IMR-90 (cell line): ENCODE measurements around the gene LAMTOR4. TPM values are rescaled to one million over a fixed set of nuclear protein-coding genes. Genes with fewer than 3 reads are reported as not detected.

Experiments used
- ATAC-seq: fragments of 200-7000 bp; cut with Tn5 transposase; 2 replicates; pipeline ENCODE4 v1.9.1; 2020; ENCODE audit warnings: low read depth, mild to moderate bottlenecking, moderate library complexity
- BruUV-seq: library from RNA; stranded (reverse); fragments of 400-500 nt; replicated peaks from 2 replicates; lab custom pipeline; 2021; lab: Mats Ljungman, UMichigan
- CTCF ChIA-PET: fragments of 300-600 bp; formaldehyde crosslinking; extraction: SDS; loops from one replicate; lab custom pipeline; 2021; ENCODE audit warnings: antibody characterized with exemption; lab: Yijun Ruan, JAX
- POLR2A ChIA-PET: fragments of 300-600 bp; sonication (Branson Sonifier 250); formaldehyde crosslinking; loops from one replicate; lab custom pipeline; 2022; ENCODE audit warnings: antibody characterized with exemption; ENCODE audit not compliant: unreplicated experiment; lab: Charles Lee
- DNase-seq: peaks from one replicate; pipeline ENCODE4 v3.0.0; 2013
- H2AFZ ChIP-seq: replicated peaks from 2 replicates; pipeline ENCODE3; 2013; ENCODE audit warnings: low read length, mild to moderate bottlenecking; ENCODE audit not compliant: poor library complexity
- H2AK5ac ChIP-seq: 2 replicates; pipeline ENCODE4 v1.6.1; 2013; ENCODE audit warnings: low read depth, low read length, inconsistent platforms
- H2AK9ac ChIP-seq: replicated peaks from 2 replicates; pipeline ENCODE3; 2013; ENCODE audit warnings: mild to moderate bottlenecking, low read depth, low read length, moderate library complexity; ENCODE audit not compliant: poor library complexity
- H2BK120ac ChIP-seq: 2 replicates; pipeline ENCODE4 v1.6.1; 2013; ENCODE audit warnings: low read depth, low read length, inconsistent platforms
- H2BK15ac ChIP-seq: 3 replicates; pipeline ENCODE4 v1.6.1; 2013; ENCODE audit warnings: low read depth, low read length, inconsistent platforms
- H2BK20ac ChIP-seq: 2 replicates; pipeline ENCODE4 v1.6.1; 2013; ENCODE audit warnings: low read depth, mild to moderate bottlenecking, inconsistent platforms, low read length, moderate library complexity
- H2BK5ac ChIP-seq: 2 replicates; pipeline ENCODE4 v1.6.1; 2013; ENCODE audit warnings: mild to moderate bottlenecking, low read depth, low read length, inconsistent platforms; ENCODE audit not compliant: poor library complexity, severe bottlenecking
- H3K14ac ChIP-seq: replicated peaks from 2 replicates; pipeline ENCODE4 v1.6.1; 2013; ENCODE audit warnings: low read depth, low read length, inconsistent platforms
- H3K18ac ChIP-seq: 2 replicates; pipeline ENCODE4 v1.6.1; 2013; ENCODE audit warnings: low read depth, low read length, control low read depth
- H3K23ac ChIP-seq: 2 replicates; pipeline ENCODE4 v1.6.1; 2013; ENCODE audit warnings: low read depth, low read length, inconsistent platforms
- H3K27ac ChIP-seq: 2 replicates; pipeline ENCODE4 v1.5.1; 2013; ENCODE audit warnings: mild to moderate bottlenecking, control low read depth, low read length; ENCODE audit not compliant: insufficient read depth
- H3K27me3 ChIP-seq: 2 replicates; pipeline ENCODE4 v1.6.1; 2013; ENCODE audit warnings: low read length; ENCODE audit not compliant: control insufficient read depth, insufficient read depth
- H3K36me3 ChIP-seq: 2 replicates; pipeline ENCODE4 v1.6.1; 2013; ENCODE audit warnings: low read length, mixed read lengths; ENCODE audit not compliant: control insufficient read depth, insufficient read depth
- H3K4ac ChIP-seq: 2 replicates; pipeline ENCODE4 v1.6.1; 2013; ENCODE audit warnings: low read depth, low read length, inconsistent platforms
- H3K4me1 ChIP-seq: 2 replicates; pipeline ENCODE4 v1.6.1; 2013; ENCODE audit warnings: low read length, mixed read lengths; ENCODE audit not compliant: control insufficient read depth, insufficient read depth
- H3K4me2 ChIP-seq: 2 replicates; pipeline ENCODE4 v1.6.1; 2013; ENCODE audit warnings: low read depth, mild to moderate bottlenecking, control low read depth, low read length, moderate library complexity
- H3K4me3 ChIP-seq: 2 replicates; pipeline ENCODE4 v1.5.1; 2013; ENCODE audit warnings: low read depth, mild to moderate bottlenecking, control low read depth, low read length, moderate library complexity; ENCODE audit not compliant: insufficient read depth
- H3K56ac ChIP-seq: 2 replicates; pipeline ENCODE4 v1.6.1; 2013; ENCODE audit warnings: low read length, inconsistent platforms; ENCODE audit not compliant: insufficient read depth; ENCODE audit errors: extremely low read depth
- H3K79me1 ChIP-seq, 2 experiments: 2 replicates each; pipeline ENCODE4 v1.6.1; 2013; ENCODE audit warnings: low read length in 2 of 2, inconsistent platforms in 1 of 2, low read depth in 1 of 2
- H3K9ac ChIP-seq: 2 replicates; pipeline ENCODE4 v1.6.1; 2013; ENCODE audit warnings: low read depth, low read length, control low read depth
- H3K9me1 ChIP-seq: 2 replicates; pipeline ENCODE4 v1.6.1; 2013; ENCODE audit warnings: low read length, inconsistent platforms; ENCODE audit not compliant: insufficient read depth
- H3K9me3 ChIP-seq: 2 replicates; pipeline ENCODE4 v1.6.1; 2013; ENCODE audit warnings: low read length; ENCODE audit not compliant: control insufficient read depth, insufficient read depth
- H4K20me1 ChIP-seq: 2 replicates; pipeline ENCODE4 v1.6.1; 2013; ENCODE audit warnings: low read length, inconsistent platforms; ENCODE audit not compliant: insufficient read depth
- H4K5ac ChIP-seq: 2 replicates; pipeline ENCODE4 v1.6.1; 2013; ENCODE audit warnings: mild to moderate bottlenecking, low read depth, low read length, control low read depth
- H4K8ac ChIP-seq, 2 experiments: 2 replicates each; pipeline ENCODE4 v1.6.1; 2013; ENCODE audit warnings: low read depth in 2 of 2, low read length in 2 of 2, control low read depth in 1 of 2, inconsistent platforms in 1 of 2
- H4K91ac ChIP-seq: 2 replicates; pipeline ENCODE4 v1.6.1; 2013; ENCODE audit warnings: low read depth, low read length, inconsistent platforms; ENCODE audit not compliant: insufficient read depth
- BHLHE40 ChIP-seq: fragments of 150-350 bp; IDR thresholded peaks from 2 replicates; pipeline ENCODE4 v1.6.1; 2016; ENCODE audit warnings: mild to moderate bottlenecking, low read depth, low read length
- CEBPB ChIP-seq: IDR thresholded peaks from 2 replicates; pipeline ENCODE4 v1.6.1; 2012; ENCODE audit warnings: low read depth, low read length, improper control_type of control experiment
- MAZ ChIP-seq: IDR thresholded peaks from 2 replicates; pipeline ENCODE4 v1.6.1; 2012; ENCODE audit warnings: low read depth, mild to moderate bottlenecking, low read length, improper control_type of control experiment, moderate library complexity, borderline replicate concordance
- WGBS, 2 experiments: methylation state at CpG; one replicate each; pipeline versions ENCODE4 v1.1.5 to v1.1.7; 2013; ENCODE audit warnings: missing lambda C conversion rate in 2 of 2; ENCODE audit not compliant: insufficient read length in 1 of 2; ENCODE audit errors: extremely low coverage in 2 of 2; 5-methylcytosine and 5-hydroxymethylcytosine counted together
- dilution Hi-C: fragments of 300-500 bp; cut with HindIII; formaldehyde crosslinking; loops from one replicate; pipeline ENCODE4 v1.14.3; 2018; ENCODE audit warnings: low sequenced_read_pairs; ENCODE audit not compliant: unreplicated experiment
- in situ Hi-C: fragments of 300-500 bp; cut with MboI; formaldehyde crosslinking; loops from 3 replicates; pipeline ENCODE4 v1.14.3; 2019; ENCODE audit warnings: low sequenced_read_pairs, inconsistent platforms, mixed read lengths
- intact Hi-C: fragments of 100-400 bp; cut with micrococcal nuclease; formaldehyde crosslinking; loops from 2 replicates; pipeline ENCODE4 v1.10.0; 2022
- polyA plus RNA-seq, 3 experiments: library from polyadenylated mRNA; depleted of rRNA; stranded (reverse); fragments of >200 nt; gene quantifications; 2 replicates each; pipeline ENCODE4 v1.2.3, GENCODE V29; 2012; ENCODE audit warnings: low replicate concordance in 1 of 3
- total RNA-seq: library from RNA; depleted of rRNA; stranded (reverse); fragments of >200 nt; gene quantifications from 2 replicates; pipeline ENCODE4 v1.2.3, GENCODE V29; 2012

The LAMTOR4 gene
- total and polyA plus RNA-seq, 2 of the 4 experiments (the other 2 are of a cell fraction) = 134 to 268 TPM

GRCh38 chr7:100119970-100120732 is 28.6 kb upstream of the LAMTOR4 start:
- in situ Hi-C loops = no loop called here
- H3K4me3 ChIP-seq = peak overlapping the region; percentile 61

More at GRCh38 chr7:100119970-100120732, 28.6 kb upstream of the LAMTOR4 start:
- Histone ChIP-seq H2BK20ac (no peak overlapping the region), H3K36me3 (peaks cover 2% of the 10 kb centered on the region; the same call in 1 of the 2 replicates), H4K8ac (peak overlapping the region; percentile 48 to 77; a peak in 3 of 4 replicates), H3K4me1 (peaks cover 6% of the 10 kb centered on the region; the same call in 1 of the 2 replicates), H2BK5ac (peak overlapping the region; percentile 73), H3K18ac (peak overlapping the region; percentile 3; the same call in 1 of the 2 replicates), H2BK120ac (peak overlapping the region; percentile 67; the same call in 1 of the 2 replicates), H4K20me1 (no peaks in the 10 kb centered on the region; the same call in 1 of the 2 replicates), H3K9me1 (peaks cover 16% of the 10 kb centered on the region), H2AK9ac (peak overlapping the region; percentile 87), H2BK15ac (peak overlapping the region; percentile 38; the same call in 1 of the 3 replicates), H3K79me1 (peaks cover 24 to 49% of the 10 kb centered on the region in 2 experiments), H2AK5ac (peak overlapping the region; percentile 75), H3K27ac (peak overlapping the region; percentile 70), H3K4me2 (peak overlapping the region; percentile 84), H3K27me3 (no peaks in the 10 kb centered on the region), H2AFZ (peak overlapping the region; percentile 96), H3K56ac (peak overlapping the region; percentile 71), H3K23ac (peak overlapping the region; percentile 78), H3K9ac (peak overlapping the region; percentile 67), H4K5ac (peak overlapping the region; percentile 26), H3K4ac (peak overlapping the region; percentile 85), H4K91ac (peak overlapping the region; percentile 67), H3K14ac (peak overlapping the region; percentile 89), H3K9me3 (no peaks in the 10 kb centered on the region)
- ATAC-seq = peak; percentile 56
- CTCF ChIA-PET = interaction anchor here (0.5 to 0.7 kb wide), 2 partner anchors 10 to 23 kb away, joined by 3 to 6 read pairs; no protein-coding TSS in a partner anchor
- WGBS, 2 experiments = 20% methylated on average over 7 of the region's 19 CpGs; no CpG with 5 or more reads in 1 of the 2 experiments
- TF ChIP-seq BHLHE40 (peak; percentile 58; the same call in 1 of the 2 replicates), MAZ (peak; percentile 45; the same call in 1 of the 2 replicates), CEBPB (no peak)
- POLR2A ChIA-PET = interaction anchor here (0.6 to 1.4 kb wide), 2 partner anchors 18 to 277 kb away, joined by 3 to 6 read pairs; partner anchors contain the start of gene AP4M1
- DNase-seq = peak; percentile 58
- intact Hi-C loops (loop anchor here (2.0 kb wide), 1 partner anchor 19 kb away; the partner anchor contains the start of genes AP4M1 and MCM7), dilution Hi-C loops (no loop called here)
- no TSS peak for BruUV-seq
